Adrenal gland (tissue), 12 donors: ENCODE results near the gene LRRTM4. TPM values are rescaled to one million over a fixed set of nuclear protein-coding genes. Genes with fewer than 3 reads are reported as not detected.

Experiments
- DNase-seq, 7 donors: peaks; one replicate each; pipeline ENCODE4 v3.0.0-alpha.2; 2019 to 2020
- H3K27ac ChIP-seq, 5 donors: fragments of 200-600 bp; sonication (generic) in 4 of 5; 1 replicate in 3 of 5; 2 replicates in 2 of 5; pipeline versions ENCODE4 v1.5.1 to v1.8.0; 2016 to 2020; ENCODE audit warnings: mild to moderate bottlenecking in 1 of 5
- H3K27me3 ChIP-seq: fragments of 200-600 bp; 2 replicates; pipeline ENCODE4 v1.8.0; 2021
- H3K36me3 ChIP-seq, 2 donors: fragments of 200-600 bp; replicated peaks in 1 of 2; 1 replicate in 1 of 2; 2 replicates in 1 of 2; pipeline versions ENCODE4 v1.5.1 to v1.8.0; 2018 to 2022
- H3K4me1 ChIP-seq, 2 donors: fragments of 200-600 bp; replicated peaks in 1 of 2; 1 replicate in 1 of 2; 2 replicates in 1 of 2; pipeline versions ENCODE4 v1.5.1 to v1.8.0; 2018 to 2021
- H3K4me3 ChIP-seq, 4 donors: fragments of 200-600 bp; sonication (generic) in 3 of 4; one replicate each; pipeline ENCODE4 v1.5.1; 2016 to 2018
- H3K9me3 ChIP-seq, 3 donors: fragments of 200-600 bp; sonication (generic) in 1 of 3; replicated peaks in 1 of 3; 1 replicate in 2 of 3; 2 replicates in 1 of 3; pipeline versions ENCODE4 v1.5.1 to v1.8.0; 2016 to 2021
- POLR2A ChIP-seq, 2 donors: fragments of 450-650 bp; IDR thresholded peaks; one replicate each; pipeline ENCODE4 v1.6.1; 2017; ENCODE audit warnings: antibody characterized with exemption in 2 of 2, mild to moderate bottlenecking in 2 of 2, moderate library complexity in 1 of 2
- WGBS, 4 donors: extraction: QIAGEN DNeasy Blood & Tissue Kit in 2 of 4; methylation state at CpG; one replicate each; pipeline versions ENCODE4 v1.1.5 to v1.1.7; 2013 to 2017; 5-methylcytosine and 5-hydroxymethylcytosine counted together
- intact Hi-C, 2 donors: fragments of 100-400 bp; cut with DNase I; formaldehyde crosslinking; loops; one replicate each; pipeline versions ENCODE4 v1.14.1 to v1.15.0; 2022 to 2023
- polyA plus RNA-seq, 3 donors: library from polyadenylated mRNA; stranded (reverse); fragments of 200-250 nt in 2 of 3; fragments of 350-450 nt in 1 of 3; fragmentation: Illumina TruSeq in 1 of 3; extraction: RNeasy Lipid Tissue Mini Kit (QIAGEN cat#74804) in 1 of 3; gene quantifications; one replicate each; pipeline ENCODE4 v1.2.3, GENCODE V29; 2013 to 2014
- total RNA-seq, 9 donors: library from RNA; depleted of rRNA in 4 of 9; stranded (reverse); fragments of >200 nt in 4 of 9; fragments of 120-200 nt in 1 of 9; fragmentation: NEBNext Ultra II Directional in 1 of 9; extraction: Animal tissue kit (Norgen Biotek cat#: 25700) in 1 of 9; gene quantifications; one replicate each; pipeline versions ENCODE4 v1.1.0 to v1.2.4, GENCODE V29; 2013 to 2023
- TF ChIP-seq, protein P1 (sequence below), 6 experiments: fragments of 450-650 bp in 4 of 6; fragments of 200-600 bp in 2 of 6; sonication (generic) in 1 of 6; IDR thresholded peaks; 1 replicate in 5 of 6; 2 replicates in 1 of 6; pipeline versions ENCODE4 v1.5.1 to v1.8.0; 2016 to 2021; ENCODE audit warnings: antibody characterized with exemption in 6 of 6, mild to moderate bottlenecking in 2 of 6, moderate library complexity in 1 of 6
- donor health status: healthy with polysubstance abuse.
- donor health status: Bipolar disorder and iron deficiency.
- donor health status: DM: yes; HTN: yes; CAD: no.
- donor health status: DM: no; HTN: no; CAD: no.
- donor health status: DM: no; HTN: no; CAD: no.
- donor health status: DM: yes; HTN: yes; CAD: no.

The LRRTM4 gene
- total and polyA plus RNA-seq, 12 donors = 0.07 to 0.67 (median 0.43) TPM; not detected in 4

DNA sequence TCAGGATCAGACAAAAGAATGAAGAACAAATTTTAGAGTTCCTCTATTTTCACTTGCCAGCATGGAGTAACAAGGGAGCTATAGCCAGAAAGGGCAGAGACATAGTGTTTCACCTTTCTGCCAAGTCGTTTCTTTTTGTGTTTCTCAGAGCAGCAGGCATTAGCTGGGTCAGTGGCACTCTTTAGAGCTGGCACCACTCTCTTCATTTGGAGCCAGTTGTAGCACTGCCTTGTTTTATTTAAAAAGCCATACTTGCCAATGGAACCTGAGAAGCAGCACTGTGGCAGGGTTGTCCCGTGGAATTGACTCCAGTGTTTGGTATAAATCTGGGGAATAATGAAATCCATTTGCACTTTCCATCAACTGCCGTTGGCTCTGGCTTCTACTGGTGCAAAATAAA lies 64.0 kb downstream of the LRRTM4 start:
- no peak for DNase-seq
- intact Hi-C loops = no loop called here
- Histone ChIP-seq H3K27ac (no peak overlapping the region), H3K4me3 (no peak overlapping the region), H3K4me1 (no peaks in the 10 kb centered on the region), H3K27me3 (no peaks in the 10 kb centered on the region), H3K36me3 (no peaks in the 10 kb centered on the region), H3K9me3 (no peaks in the 10 kb centered on the region)
- TF ChIP-seq POLR2A (IDR thresholded peaks at IDR 0.05) = no peak
- TF ChIP-seq, protein P1, sequence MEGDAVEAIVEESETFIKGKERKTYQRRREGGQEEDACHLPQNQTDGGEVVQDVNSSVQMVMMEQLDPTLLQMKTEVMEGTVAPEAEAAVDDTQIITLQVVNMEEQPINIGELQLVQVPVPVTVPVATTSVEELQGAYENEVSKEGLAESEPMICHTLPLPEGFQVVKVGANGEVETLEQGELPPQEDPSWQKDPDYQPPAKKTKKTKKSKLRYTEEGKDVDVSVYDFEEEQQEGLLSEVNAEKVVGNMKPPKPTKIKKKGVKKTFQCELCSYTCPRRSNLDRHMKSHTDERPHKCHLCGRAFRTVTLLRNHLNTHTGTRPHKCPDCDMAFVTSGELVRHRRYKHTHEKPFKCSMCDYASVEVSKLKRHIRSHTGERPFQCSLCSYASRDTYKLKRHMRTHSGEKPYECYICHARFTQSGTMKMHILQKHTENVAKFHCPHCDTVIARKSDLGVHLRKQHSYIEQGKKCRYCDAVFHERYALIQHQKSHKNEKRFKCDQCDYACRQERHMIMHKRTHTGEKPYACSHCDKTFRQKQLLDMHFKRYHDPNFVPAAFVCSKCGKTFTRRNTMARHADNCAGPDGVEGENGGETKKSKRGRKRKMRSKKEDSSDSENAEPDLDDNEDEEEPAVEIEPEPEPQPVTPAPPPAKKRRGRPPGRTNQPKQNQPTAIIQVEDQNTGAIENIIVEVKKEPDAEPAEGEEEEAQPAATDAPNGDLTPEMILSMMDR (IDR thresholded peaks at IDR 0.05) = no peak
- WGBS, 4 donors = 46 to 69% (median 63%) methylated on average over 3 of the region's 3 CpGs

GRCh38 chr2:77457665-77458064 lies 64.5 kb downstream of the LRRTM4 start:
- no peak overlapping the region for H3K27ac ChIP-seq
- no peaks in the 10 kb centered on the region for H3K36me3 ChIP-seq
- intact Hi-C loops = no loop called here
- H3K4me1 ChIP-seq = no peaks in the 10 kb centered on the region
- DNase-seq = no peak
- H3K4me3 ChIP-seq = no peak overlapping the region
- 59 to 74% (median 64%) methylated on average over 1 of the region's 1 CpG for WGBS, 4 donors
- H3K9me3 ChIP-seq = no peaks in the 10 kb centered on the region
- no peaks in the 10 kb centered on the region for H3K27me3 ChIP-seq
- TF ChIP-seq, protein P1 (IDR thresholded peaks at IDR 0.05) = no peak
- no peak for TF ChIP-seq POLR2A (IDR thresholded peaks at IDR 0.05)

- intact Hi-C loops = no loop called here
- Histone ChIP-seq H3K4me1 (no peaks in the 10 kb centered on the region), H3K4me3 (no peak overlapping the region), H3K9me3 (no peaks in the 10 kb centered on the region), H3K27ac (no peak overlapping the region), H3K27me3 (no peaks in the 10 kb centered on the region), H3K36me3 (no peaks in the 10 kb centered on the region)
- TF ChIP-seq, protein P1 (IDR thresholded peaks at IDR 0.05) = no peak
- no peak for TF ChIP-seq POLR2A (IDR thresholded peaks at IDR 0.05)
- WGBS, 4 donors = 57 to 68% (median 63%) methylated on average over 5 of the region's 5 CpGs
- DNase-seq = no peak
Measured at GRCh38 chr2:77443076-77443475, 79.1 kb downstream of the LRRTM4 start.

DNA sequence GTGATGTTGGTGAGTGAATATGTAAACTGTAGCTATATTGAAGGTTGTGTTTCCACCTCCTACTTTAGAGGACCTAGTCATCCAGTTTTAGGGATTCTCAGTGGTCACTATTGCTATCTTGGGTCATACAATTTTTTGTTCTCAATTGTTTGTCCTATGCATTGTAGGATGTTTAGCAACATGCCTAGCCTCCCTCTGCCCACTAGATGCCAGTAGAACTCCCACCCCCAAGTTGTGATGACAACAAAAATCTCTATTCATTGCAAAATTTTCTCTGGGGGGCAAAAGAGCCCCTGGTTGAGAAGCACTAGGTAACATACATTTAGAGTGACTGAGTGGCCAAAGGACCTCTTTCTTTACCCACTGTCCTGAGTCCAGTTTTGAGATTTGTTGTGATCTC lies 87.3 kb downstream of the LRRTM4 start:
- no peaks in the 10 kb centered on the region for H3K4me1 ChIP-seq
- intact Hi-C loops = no loop called here
- no peak for DNase-seq
- H3K9me3 ChIP-seq = no peaks in the 10 kb centered on the region
- H3K27me3 ChIP-seq = no peaks in the 10 kb centered on the region
- H3K36me3 ChIP-seq = no peaks in the 10 kb centered on the region
- no peak overlapping the region for H3K4me3 ChIP-seq
- H3K27ac ChIP-seq = no peak overlapping the region
- TF ChIP-seq POLR2A (IDR thresholded peaks at IDR 0.05) = no peak
- TF ChIP-seq, protein P1 (IDR thresholded peaks at IDR 0.05) = no peak
